Keratinocyte (primary cell): ENCODE results near the gene PGM2L1.

Experiments
- CTCF ChIP-seq, 3 experiments: IDR thresholded peaks in 1 of 3; conservative IDR thresholded peaks in 1 of 3; optimal IDR thresholded peaks in 1 of 3; 2 replicates in 2 of 3; 3 replicates in 1 of 3; pipeline versions ENCODE3 to v1.5.1; 2011; ENCODE audit warnings: low read length in 3 of 3, mild to moderate bottlenecking in 3 of 3, moderate library complexity in 2 of 3, control low read depth in 1 of 3, inconsistent platforms in 1 of 3; ENCODE audit not compliant: insufficient read depth in 2 of 3; ENCODE audit errors: extremely low read depth in 1 of 3
- EZH2 ChIP-seq: IDR thresholded peaks from one replicate; pipeline ENCODE4 v1.6.1; 2012; ENCODE audit warnings: inconsistent platforms, mild to moderate bottlenecking, low read length, moderate library complexity

GRCh38 chr11:74330075-74330858, 68.0 kb downstream of the PGM2L1 start:
- TF ChIP-seq EZH2: no peak
- no peak for TF ChIP-seq CTCF (optimal IDR thresholded peaks at IDR 0.05 in 1 of 3, IDR thresholded peaks at IDR 0.05 in 1 of 3, conservative IDR thresholded peaks at IDR 0.05 in 1 of 3; ENCODE audit: extremely low read depth in 1 of 3, insufficient read depth in 2 of 3, low read length in 3 of 3)
